A549 (cell line): ENCODE results near the gene STX16.

Experiments used
- CTCF ChIP-seq: fragments of >200 bp; sonication (Bioruptor Twin); formaldehyde crosslinking; IDR thresholded peaks from 3 replicates; pipeline ENCODE4 v1.5.1; 2016
- MAX ChIP-seq: IDR thresholded peaks from 2 replicates; pipeline ENCODE4 v1.6.1; 2012
- POLR2A ChIP-seq: IDR thresholded peaks from 2 replicates; pipeline ENCODE4 v1.6.1; 2012; ENCODE audit warnings: mild to moderate bottlenecking, low read length
- POLR2AphosphoS2 ChIP-seq: conservative IDR thresholded peaks from 2 replicates; pipeline ENCODE4 v1.6.1; 2012; ENCODE audit warnings: low read length, improper control_type of control experiment, inconsistent platforms
- RNF2 ChIP-seq: fragments of 200-600 bp; sonication (generic); IDR thresholded peaks from 2 replicates; pipeline ENCODE4 v1.6.1; 2016; ENCODE audit warnings: low read depth, mild to moderate bottlenecking, antibody characterized with exemption, moderate library complexity, borderline replicate concordance
- TP53 ChIP-seq: fragments of 250-450 bp; sonication (Bioruptor Pico); IDR thresholded peaks from 2 replicates; pipeline ENCODE4 v1.5.0; 2021; ENCODE audit warnings: mild to moderate bottlenecking, moderate library complexity

- TF ChIP-seq MAX (no peak), POLR2A (no peak), CTCF (no peak), POLR2AphosphoS2 (no peak), TP53 (CRISPR knock-in tag) (no peak), RNF2 (no peak)
Measured at GRCh38 chr20:58685988-58686387, 34.9 kb downstream of the STX16 start.
